Neural progenitor cell (in vitro differentiated cells): ENCODE measurements around the gene KLHL6. TPM values are rescaled to one million over a fixed set of nuclear protein-coding genes. Genes with fewer than 3 reads are reported as not detected.
A peak's percentile ranks its signal among the peaks of the same experiment; 100 is the strongest.

ENCODE experiments used
- DNase-seq: peaks from one replicate; pipeline ENCODE4 v3.0.0-alpha.2; 2016; ENCODE audit warnings: low spot score
- H2AFZ ChIP-seq: fragments of 200-600 bp; sonication (generic); replicated peaks from 2 replicates; pipeline ENCODE4 v1.6.1; 2016; ENCODE audit warnings: antibody characterized with exemption
- H3F3A ChIP-seq: fragments of 200-600 bp; sonication (generic); 2 replicates; pipeline ENCODE4 v1.6.1; 2016; ENCODE audit warnings: antibody characterized with exemption, low read depth
- H3K27ac ChIP-seq: fragments of 200-600 bp; sonication (generic); 2 replicates; pipeline ENCODE4 v1.5.1; 2016; ENCODE audit warnings: mild to moderate bottlenecking
- H3K27me3 ChIP-seq: fragments of 200-600 bp; sonication (generic); 2 replicates; pipeline ENCODE4 v1.6.1; 2016; ENCODE audit warnings: mild to moderate bottlenecking, moderate library complexity
- H3K36me3 ChIP-seq: fragments of 200-600 bp; sonication (generic); 2 replicates; pipeline ENCODE4 v1.5.1; 2016
- H3K4me1 ChIP-seq: fragments of 200-600 bp; sonication (generic); 2 replicates; pipeline ENCODE4 v1.6.1; 2016; ENCODE audit warnings: mixed run types
- H3K4me2 ChIP-seq: fragments of 200-600 bp; sonication (generic); 2 replicates; pipeline ENCODE4 v1.6.1; 2016
- H3K4me3 ChIP-seq: fragments of 200-600 bp; sonication (generic); 2 replicates; pipeline ENCODE4 v1.5.1; 2016
- H3K79me2 ChIP-seq: fragments of 200-600 bp; sonication (generic); 2 replicates; pipeline ENCODE4 v1.6.1; 2016; ENCODE audit warnings: low read depth
- H3K9ac ChIP-seq: fragments of 200-600 bp; sonication (generic); 2 replicates; pipeline ENCODE4 v1.6.1; 2016
- H3K9me3 ChIP-seq: fragments of 200-600 bp; sonication (generic); 2 replicates; pipeline ENCODE4 v1.5.1; 2016; ENCODE audit warnings: low read depth
- H4K20me1 ChIP-seq: fragments of 200-600 bp; sonication (generic); 2 replicates; pipeline ENCODE4 v1.6.1; 2016; ENCODE audit warnings: low read depth
- H3K27ac Mint-ChIP-seq: 3 replicates; pipeline ENCODE4 v1.8.0; 2021; ENCODE audit warnings: mixed read lengths
- H3K27me3 Mint-ChIP-seq: 2 replicates; pipeline ENCODE4 v1.8.0; 2022; ENCODE audit warnings: low read depth, mild to moderate bottlenecking, inconsistent platforms, moderate library complexity, mixed read lengths; ENCODE audit not compliant: insufficient read depth
- H3K36me3 Mint-ChIP-seq: 3 replicates; pipeline ENCODE4 v1.8.0; 2021; ENCODE audit warnings: mixed read lengths
- H3K4me1 Mint-ChIP-seq: 3 replicates; pipeline ENCODE4 v1.8.0; 2021; ENCODE audit warnings: mixed read lengths
- H3K4me3 Mint-ChIP-seq: 3 replicates; pipeline ENCODE4 v1.8.0; 2021; ENCODE audit warnings: mild to moderate bottlenecking, moderate library complexity, mixed read lengths
- H3K9me3 Mint-ChIP-seq: 3 replicates; pipeline ENCODE4 v1.8.0; 2020; ENCODE audit warnings: mixed read lengths
- EZH2 ChIP-seq: fragments of 200-600 bp; sonication (generic); IDR thresholded peaks from 2 replicates; pipeline ENCODE4 v1.6.1; 2017; ENCODE audit warnings: antibody characterized with exemption, mild to moderate bottlenecking, moderate library complexity
- EZH2phosphoT487 ChIP-seq: fragments of 200-600 bp; sonication (generic); IDR thresholded peaks from 2 replicates; pipeline ENCODE4 v1.6.1; 2017; ENCODE audit warnings: antibody characterized with exemption
- total RNA-seq: library from RNA; depleted of rRNA; stranded (reverse); fragments of >200 nt; gene quantifications from 2 replicates; pipeline ENCODE4 v1.2.3, GENCODE V29; 2015; ENCODE audit warnings: low replicate concordance
- TF ChIP-seq, protein P1 (sequence below): fragments of 200-600 bp; sonication (generic); IDR thresholded peaks from 2 replicates; pipeline ENCODE4 v1.5.1; 2017; ENCODE audit warnings: antibody characterized with exemption, mild to moderate bottlenecking

The KLHL6 gene
- total RNA-seq, 1 donor from 2014 or later, result 0.09 TPM

DNA sequence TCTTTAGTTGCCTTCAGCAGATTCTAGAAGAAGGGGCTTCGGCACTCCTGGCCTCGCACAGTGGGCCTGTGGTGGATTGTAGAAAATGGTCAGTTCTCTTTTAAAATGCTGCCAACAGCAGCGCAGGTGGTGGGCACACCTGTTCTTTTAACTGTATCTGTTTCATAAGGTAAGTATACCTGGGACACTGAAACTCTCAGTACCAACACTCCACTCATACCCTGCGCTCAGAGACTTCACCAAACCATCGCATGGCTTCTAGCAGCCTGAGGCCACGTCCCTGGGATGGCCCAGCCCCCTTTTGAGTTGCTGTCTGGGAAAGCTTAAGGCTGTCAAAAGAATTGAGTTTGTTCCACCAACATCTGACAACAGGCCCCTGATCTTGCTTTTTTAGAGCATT lies 70.4 kb downstream of the KLHL6 start:
- no peak for DNase-seq
- H3K36me3 ChIP-seq, result no peaks in the 10 kb centered on the region
- peaks cover 24% of the 10 kb centered on the region for H3K4me1 ChIP-seq
- no peak overlapping the region for H3K4me2 ChIP-seq
- H3K9me3 Mint-ChIP-seq, result no peaks in the 10 kb centered on the region
- H3K27me3 Mint-ChIP-seq, result peaks cover 4% of the 10 kb centered on the region
- H3K27ac Mint-ChIP-seq, result no peak overlapping the region
- peaks cover 7% of the 10 kb centered on the region for H3F3A ChIP-seq
- peak overlapping the region; percentile 24 for H2AFZ ChIP-seq
- no peaks in the 10 kb centered on the region for H3K9me3 ChIP-seq
- H3K4me3 Mint-ChIP-seq, result no peak overlapping the region
- no peaks in the 10 kb centered on the region for H3K36me3 Mint-ChIP-seq
- no peak overlapping the region for H3K4me3 ChIP-seq
- no peak for TF ChIP-seq EZH2
- TF ChIP-seq EZH2phosphoT487, result no peak
- TF ChIP-seq, protein P1, sequence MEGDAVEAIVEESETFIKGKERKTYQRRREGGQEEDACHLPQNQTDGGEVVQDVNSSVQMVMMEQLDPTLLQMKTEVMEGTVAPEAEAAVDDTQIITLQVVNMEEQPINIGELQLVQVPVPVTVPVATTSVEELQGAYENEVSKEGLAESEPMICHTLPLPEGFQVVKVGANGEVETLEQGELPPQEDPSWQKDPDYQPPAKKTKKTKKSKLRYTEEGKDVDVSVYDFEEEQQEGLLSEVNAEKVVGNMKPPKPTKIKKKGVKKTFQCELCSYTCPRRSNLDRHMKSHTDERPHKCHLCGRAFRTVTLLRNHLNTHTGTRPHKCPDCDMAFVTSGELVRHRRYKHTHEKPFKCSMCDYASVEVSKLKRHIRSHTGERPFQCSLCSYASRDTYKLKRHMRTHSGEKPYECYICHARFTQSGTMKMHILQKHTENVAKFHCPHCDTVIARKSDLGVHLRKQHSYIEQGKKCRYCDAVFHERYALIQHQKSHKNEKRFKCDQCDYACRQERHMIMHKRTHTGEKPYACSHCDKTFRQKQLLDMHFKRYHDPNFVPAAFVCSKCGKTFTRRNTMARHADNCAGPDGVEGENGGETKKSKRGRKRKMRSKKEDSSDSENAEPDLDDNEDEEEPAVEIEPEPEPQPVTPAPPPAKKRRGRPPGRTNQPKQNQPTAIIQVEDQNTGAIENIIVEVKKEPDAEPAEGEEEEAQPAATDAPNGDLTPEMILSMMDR, result no peak
- peaks cover 24% of the 10 kb centered on the region for H3K4me1 Mint-ChIP-seq
- H3K27me3 ChIP-seq, result no peaks in the 10 kb centered on the region
- no peaks in the 10 kb centered on the region for H4K20me1 ChIP-seq
- H3K9ac ChIP-seq, result no peak overlapping the region
- no peak overlapping the region for H3K27ac ChIP-seq
- no peaks in the 10 kb centered on the region for H3K79me2 ChIP-seq

DNA sequence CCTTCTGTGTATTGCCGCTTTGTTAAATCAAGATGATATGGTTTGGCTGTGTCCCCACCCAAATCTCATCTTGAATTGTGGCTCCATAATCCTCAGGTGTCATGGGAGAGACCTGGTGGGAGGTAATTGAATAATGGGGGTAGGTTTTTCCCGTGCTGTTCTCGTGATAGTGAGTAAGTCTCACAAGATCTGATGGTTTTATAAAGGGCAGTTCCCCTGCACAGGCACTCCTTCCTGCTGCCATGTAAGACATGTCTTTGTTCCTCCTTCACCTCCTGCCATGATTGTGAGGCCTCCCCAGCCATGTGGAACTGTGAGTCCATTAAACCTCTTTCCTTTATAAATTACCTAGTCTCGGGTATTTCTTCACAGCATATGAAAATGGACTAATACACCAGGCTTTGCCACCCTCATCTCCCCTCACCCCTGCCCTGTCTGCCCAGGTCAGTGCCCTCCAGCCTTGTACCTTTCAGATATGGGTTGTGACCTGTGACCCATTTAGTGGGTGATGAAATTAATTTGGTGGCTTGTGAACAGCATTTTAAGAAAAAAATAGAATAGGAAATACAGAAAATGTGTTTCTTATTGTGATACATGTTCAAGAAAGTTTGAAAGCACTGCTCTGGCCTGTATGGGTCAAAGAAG lies 71.0 kb downstream of the KLHL6 start:
- H3K4me3 ChIP-seq, result no peak overlapping the region
- Mint-ChIP-seq H3K36me3 (no peaks in the 10 kb centered on the region), H3K27me3 (peaks cover 4% of the 10 kb centered on the region), H3K4me3 (no peak overlapping the region), H3K9me3 (no peaks in the 10 kb centered on the region), H3K4me1 (peaks cover 27% of the 10 kb centered on the region), H3K27ac (no peak overlapping the region)
- H3K36me3 ChIP-seq, result no peaks in the 10 kb centered on the region
- TF ChIP-seq, protein P1, result no peak
- TF ChIP-seq EZH2 (no peak), EZH2phosphoT487 (no peak)
- H2AFZ ChIP-seq, result peak overlapping the region; percentile 30
- no peaks in the 10 kb centered on the region for H3K79me2 ChIP-seq
- H3K27ac ChIP-seq, result no peak overlapping the region
- no peaks in the 10 kb centered on the region for H3K27me3 ChIP-seq
- no peak overlapping the region for H3K9ac ChIP-seq
- no peaks in the 10 kb centered on the region for H4K20me1 ChIP-seq
- no peak overlapping the region for H3K4me2 ChIP-seq
- no peaks in the 10 kb centered on the region for H3K9me3 ChIP-seq
- peaks cover 27% of the 10 kb centered on the region for H3K4me1 ChIP-seq
- no peak for DNase-seq
- peaks cover 13% of the 10 kb centered on the region for H3F3A ChIP-seq

DNA sequence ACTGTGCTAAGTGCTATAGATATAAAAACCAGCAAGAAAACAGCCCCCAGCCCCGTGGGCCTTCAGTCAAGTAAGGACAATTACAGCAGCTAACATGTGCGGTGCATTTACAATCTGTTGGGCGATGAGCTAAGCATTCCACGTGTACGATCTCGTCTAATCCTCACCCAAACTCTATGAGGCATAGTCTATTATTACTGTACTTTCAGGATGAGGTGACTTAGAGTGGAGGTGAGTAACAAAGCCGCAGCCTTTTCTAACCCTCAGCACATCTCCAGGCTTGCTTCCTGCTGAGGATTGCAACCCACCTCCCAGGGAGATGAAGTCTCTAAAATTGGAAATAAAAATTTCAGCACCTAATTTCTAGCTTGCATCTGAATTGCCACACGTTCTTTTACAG lies 73.9 kb downstream of the KLHL6 start:
- Histone ChIP-seq H3K9ac (no peak overlapping the region), H3K4me3 (no peak overlapping the region), H3K9me3 (no peaks in the 10 kb centered on the region), H3F3A (peaks cover 17% of the 10 kb centered on the region), H3K36me3 (no peaks in the 10 kb centered on the region), H3K4me2 (no peak overlapping the region), H3K27ac (no peak overlapping the region), H4K20me1 (no peaks in the 10 kb centered on the region), H2AFZ (no peak overlapping the region), H3K79me2 (no peaks in the 10 kb centered on the region), H3K4me1 (peaks cover 23% of the 10 kb centered on the region), H3K27me3 (no peaks in the 10 kb centered on the region)
- H3K4me3 Mint-ChIP-seq, result no peak overlapping the region
- no peak overlapping the region for H3K27ac Mint-ChIP-seq
- H3K9me3 Mint-ChIP-seq, result no peaks in the 10 kb centered on the region
- peaks cover 25% of the 10 kb centered on the region for H3K4me1 Mint-ChIP-seq
- no peaks in the 10 kb centered on the region for H3K36me3 Mint-ChIP-seq
- no peaks in the 10 kb centered on the region for H3K27me3 Mint-ChIP-seq
- TF ChIP-seq, protein P1, result no peak
- no peak for TF ChIP-seq EZH2
- no peak for TF ChIP-seq EZH2phosphoT487
- DNase-seq, result no peak
